ENCODE results near the gene ZXDC.

- TF ChIP-seq CTCF (IDR thresholded peaks at IDR 0.05) = no peak
- TF ChIP-seq POLR2A (IDR thresholded peaks at IDR 0.05) = no peak
Observed at GRCh38 chr3:126494970-126495230, 19.2 kb upstream of the ZXDC start.

Data from ovary (tissue), 3 donors.